ENCODE measurements around the gene MRPL48. TPM values are rescaled to one million over a fixed set of nuclear protein-coding genes. Genes with fewer than 3 reads are reported as not detected.

Gene MRPL48
- total RNA-seq, 2 donors from 2014 or later: 36.4 to 55.3 TPM

DNA sequence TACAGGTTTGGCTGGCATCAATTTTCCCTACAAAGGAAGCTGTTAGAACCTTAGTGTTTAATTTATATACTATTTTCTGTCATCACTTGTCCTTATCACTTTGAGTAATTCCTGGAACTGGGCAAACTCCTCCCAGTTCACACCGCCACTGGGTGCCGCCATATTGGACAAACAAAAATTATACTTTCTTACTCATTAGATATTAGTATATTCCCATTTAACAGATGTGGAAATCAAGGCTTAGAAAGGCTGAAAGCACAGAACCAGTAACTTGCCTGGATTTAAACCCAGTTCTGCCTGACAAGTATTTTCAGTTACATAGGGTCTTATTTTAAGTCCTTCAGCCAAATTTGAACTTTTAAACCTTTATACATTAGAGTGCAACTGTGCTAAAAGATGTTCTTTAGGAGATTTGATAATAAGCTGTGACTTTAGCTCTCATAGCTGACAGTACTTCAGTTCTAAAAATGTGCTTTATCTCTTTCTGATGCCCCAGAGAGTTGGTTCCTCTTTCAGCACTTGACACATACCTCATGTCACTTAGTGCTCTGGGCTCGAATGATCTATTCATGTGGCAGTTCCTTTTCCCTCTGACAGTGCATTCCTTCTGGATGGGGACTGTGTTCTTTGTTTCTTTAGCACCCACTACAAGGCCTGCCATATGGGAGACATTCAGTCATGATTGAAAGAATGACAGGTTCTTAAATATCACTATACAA lies 63.5 kb downstream of the MRPL48 start:
- WGBS, 2 experiments (ENCODE audit: insufficient coverage in 1 of 2, insufficient read length in 1 of 2): 80 to 98% methylated on average over 1 to 3 of the region's 3 CpGs
- Mint-ChIP-seq H3K4me1 (no peaks in the 10 kb centered on the region), H3K4me3 (no peak overlapping the region), H3K36me3 (ENCODE audit: low read depth) (peaks cover 34% of the 10 kb centered on the region), H3K27ac (no peak overlapping the region), H3K27me3 (ENCODE audit: insufficient read depth) (no peaks in the 10 kb centered on the region), H3K9me3 (no peaks in the 10 kb centered on the region)
- no peak overlapping the region for H3K4me3 ChIP-seq (ENCODE audit: low read length)
- H3K27ac ChIP-seq (ENCODE audit: low read depth, low read length): no peak overlapping the region
- no peak overlapping the region for H3K9ac ChIP-seq (ENCODE audit: extremely low read depth, low read length, poor library complexity, severe bottlenecking)
- no peak for TF ChIP-seq CTCF (conservative IDR thresholded peaks at IDR 0.05)
- DNase-seq: no peak
- peaks cover 6% of the 10 kb centered on the region for H3K36me3 ChIP-seq (ENCODE audit: control insufficient read depth, insufficient read depth, low read length)
- H3K4me1 ChIP-seq (ENCODE audit: control insufficient read depth, insufficient read depth, low read length): no peaks in the 10 kb centered on the region
- H3K27me3 ChIP-seq (ENCODE audit: control insufficient read depth, insufficient read depth, low read length, poor library complexity, severe bottlenecking): no peaks in the 10 kb centered on the region
- H3K9me3 ChIP-seq (ENCODE audit: control insufficient read depth, low read length): no peaks in the 10 kb centered on the region

- H3K27ac ChIP-seq (ENCODE audit: low read depth, low read length): no peak overlapping the region
Observed at GRCh38 chr11:73852049-73852448, 64.4 kb downstream of the MRPL48 start.

DNA sequence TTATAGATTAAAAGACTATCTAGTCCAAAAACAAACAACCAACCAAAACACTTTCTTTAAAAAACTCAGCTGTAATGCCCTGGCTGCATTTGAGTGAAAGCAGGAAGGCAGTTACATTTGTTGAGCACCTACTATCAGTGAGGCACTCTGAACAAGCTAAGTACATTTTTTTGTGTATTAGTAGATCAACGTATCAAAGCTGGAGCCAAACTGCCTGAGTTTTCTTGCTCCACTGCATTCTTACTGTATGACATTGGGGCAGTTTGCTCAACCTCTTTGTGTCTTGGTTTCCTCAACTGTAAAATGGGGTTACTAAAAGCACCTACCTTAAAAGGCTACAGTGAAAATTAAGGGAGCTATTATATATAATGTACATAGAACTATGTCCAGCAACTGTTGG lies 67.0 kb downstream of the MRPL48 start:
- Histone ChIP-seq H3K9me3 (ENCODE audit: control insufficient read depth, low read length) (no peaks in the 10 kb centered on the region), H3K27ac (ENCODE audit: low read depth, low read length) (no peak overlapping the region), H3K9ac (ENCODE audit: extremely low read depth, low read length, poor library complexity, severe bottlenecking) (no peak overlapping the region), H3K4me3 (ENCODE audit: low read length) (no peak overlapping the region), H3K36me3 (ENCODE audit: control insufficient read depth, insufficient read depth, low read length) (peaks cover 5% of the 10 kb centered on the region), H3K4me1 (ENCODE audit: control insufficient read depth, insufficient read depth, low read length) (no peaks in the 10 kb centered on the region), H3K27me3 (ENCODE audit: control insufficient read depth, insufficient read depth, low read length, poor library complexity, severe bottlenecking) (no peaks in the 10 kb centered on the region)
- 96 to 100% methylated on average over 1 of the region's 1 CpG for WGBS, 2 experiments (ENCODE audit: insufficient coverage in 1 of 2, insufficient read length in 1 of 2)
- Mint-ChIP-seq H3K27me3 (ENCODE audit: insufficient read depth) (no peaks in the 10 kb centered on the region), H3K27ac (no peak overlapping the region), H3K9me3 (no peaks in the 10 kb centered on the region), H3K36me3 (ENCODE audit: low read depth) (peaks cover 42% of the 10 kb centered on the region), H3K4me1 (no peaks in the 10 kb centered on the region), H3K4me3 (no peak overlapping the region)
- DNase-seq: no peak
- no peak for TF ChIP-seq CTCF (conservative IDR thresholded peaks at IDR 0.05)

More at GRCh38 chr11:73852049-73852448, 64.4 kb downstream of the MRPL48 start:
- no peak overlapping the region for H3K9ac ChIP-seq (ENCODE audit: extremely low read depth, low read length, poor library complexity, severe bottlenecking)
- H3K36me3 ChIP-seq (ENCODE audit: control insufficient read depth, insufficient read depth, low read length): peaks cover 6% of the 10 kb centered on the region
- H3K9me3 Mint-ChIP-seq: no peaks in the 10 kb centered on the region
- H3K4me1 Mint-ChIP-seq: no peaks in the 10 kb centered on the region
- no peaks in the 10 kb centered on the region for H3K4me1 ChIP-seq (ENCODE audit: control insufficient read depth, insufficient read depth, low read length)
- 92 to 93% methylated on average over 2 to 3 of the region's 3 CpGs for WGBS, 2 experiments (ENCODE audit: insufficient coverage in 1 of 2, insufficient read length in 1 of 2)
- DNase-seq: no peak
- H3K4me3 ChIP-seq (ENCODE audit: low read length): no peak overlapping the region
- H3K27me3 ChIP-seq (ENCODE audit: control insufficient read depth, insufficient read depth, low read length, poor library complexity, severe bottlenecking): no peaks in the 10 kb centered on the region
- no peak overlapping the region for H3K27ac Mint-ChIP-seq
- TF ChIP-seq CTCF (conservative IDR thresholded peaks at IDR 0.05): no peak
- H3K27me3 Mint-ChIP-seq (ENCODE audit: insufficient read depth): no peaks in the 10 kb centered on the region
- H3K36me3 Mint-ChIP-seq (ENCODE audit: low read depth): peaks cover 32% of the 10 kb centered on the region
- no peaks in the 10 kb centered on the region for H3K9me3 ChIP-seq (ENCODE audit: control insufficient read depth, low read length)
- no peak overlapping the region for H3K4me3 Mint-ChIP-seq

Data from endodermal cell (in vitro differentiated cells).